ENCODE results near the gene FPR1.

The FPR1 gene

GRCh38 chr19:51751655-51752054 lies at the start of gene FPR1:
Gene FPR1, minus strand, starts transcription at chr19:51751878. Its CDS starts 4,884 bp downstream, at chr19:51746994.
- DNase-seq, result peak; percentile 28

- no peak for DNase-seq
These were observed 49.0 kb upstream of the FPR1 start for GRCh38 chr19:51800473-51801244.

GRCh38 chr19:51799774-51800472 lies 48.2 kb upstream of the FPR1 start:
- no peak for DNase-seq

- DNase-seq, result peak; percentile 29
These were observed 47.5 kb upstream of the FPR1 start for GRCh38 chr19:51799034-51799773.

GRCh38 chr19:51798062-51798461 lies 46.4 kb upstream of the FPR1 start:
- DNase-seq, result no peak

GRCh38 chr19:51797480-51797879 lies 45.8 kb upstream of the FPR1 start:
- no peak for DNase-seq

- DNase-seq, result no peak
These were observed 44.6 kb upstream of the FPR1 start for GRCh38 chr19:51796195-51796679.

- no peak for DNase-seq
These were observed 43.3 kb upstream of the FPR1 start, which contains the start of gene FPR3 for GRCh38 chr19:51794885-51795490. Gene FPR3, plus strand, starts transcription at chr19:51795157. Its CDS starts 28,592 bp downstream, at chr19:51823749.

GRCh38 chr19:51793994-51794393 lies 42.3 kb upstream of the FPR1 start:
- no peak for DNase-seq

GRCh38 chr19:51792932-51793331 lies 41.3 kb upstream of the FPR1 start:
- no peak for DNase-seq

GRCh38 chr19:51789061-51789795 lies 37.5 kb upstream of the FPR1 start:
- DNase-seq, result no peak

GRCh38 chr19:51788029-51788428 lies 36.4 kb upstream of the FPR1 start:
- no peak for DNase-seq

GRCh38 chr19:51786646-51787494 lies 35.2 kb upstream of the FPR1 start:
- DNase-seq, result no peak

- DNase-seq, result peak; percentile 41
These were observed 33.4 kb upstream of the FPR1 start for GRCh38 chr19:51784922-51785690.

GRCh38 chr19:51784109-51784785 lies 32.6 kb upstream of the FPR1 start:
- no peak for DNase-seq

GRCh38 chr19:51783372-51783771 lies 31.7 kb upstream of the FPR1 start:
- no peak for DNase-seq

GRCh38 chr19:51781999-51782398 lies 30.3 kb upstream of the FPR1 start:
- no peak for DNase-seq

- DNase-seq, result no peak
These were observed 28.6 kb upstream of the FPR1 start for GRCh38 chr19:51780270-51780669.

- DNase-seq, result no peak
These were observed 28.0 kb upstream of the FPR1 start for GRCh38 chr19:51779703-51780102.

GRCh38 chr19:51779181-51779580 lies 27.5 kb upstream of the FPR1 start:
- no peak for DNase-seq
